Transverse colon (tissue), 3 donors: ENCODE results near the gene HPS1.

Experiments used
- POLR2A ChIP-seq: fragments of 450-650 bp; IDR thresholded peaks from one replicate; pipeline ENCODE4 v1.6.1; 2016; ENCODE audit warnings: antibody characterized with exemption, mild to moderate bottlenecking, moderate library complexity
- TF ChIP-seq, protein P1 (sequence below), 5 experiments: fragments of 200-600 bp in 3 of 5; fragments of 450-650 bp in 2 of 5; sonication (generic) in 3 of 5; IDR thresholded peaks; 1 replicate in 2 of 5; 2 replicates in 3 of 5; pipeline ENCODE4 v1.5.1; 2016 to 2017; ENCODE audit warnings: antibody characterized with exemption in 5 of 5, inconsistent platforms in 3 of 5, mild to moderate bottlenecking in 2 of 5, moderate library complexity in 1 of 5

DNA sequence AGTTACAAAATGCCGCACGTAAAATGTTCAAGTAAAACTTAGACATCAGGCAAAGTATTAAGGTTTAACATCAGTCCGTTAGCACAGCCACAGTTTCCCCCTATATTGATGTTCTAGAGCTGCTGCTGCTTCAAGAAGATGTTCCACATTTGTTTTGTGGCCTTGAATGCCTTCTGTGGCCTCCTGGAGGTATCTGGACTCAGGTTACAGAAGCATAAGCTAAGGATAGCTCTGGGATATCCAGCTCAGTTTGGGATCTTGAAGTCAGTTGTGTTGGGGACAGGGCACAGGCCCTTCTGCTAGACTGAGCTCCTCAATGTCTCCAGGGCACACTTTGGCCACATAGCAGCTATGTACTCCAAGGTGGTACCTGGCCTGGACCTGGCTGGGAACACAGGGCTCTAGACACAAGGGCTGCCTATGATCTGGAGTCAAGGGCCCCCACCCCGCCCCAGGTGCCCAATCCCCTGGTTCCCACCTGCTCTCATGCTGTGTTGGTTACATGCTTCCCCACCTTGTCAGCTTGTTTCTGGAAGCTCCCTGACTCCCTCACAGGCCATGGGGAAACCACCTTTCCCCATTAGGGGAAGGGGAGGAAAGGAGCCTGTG is 36.5 kb downstream of the HPS1 start:
- TF ChIP-seq POLR2A, result no peak
- TF ChIP-seq, protein P1, sequence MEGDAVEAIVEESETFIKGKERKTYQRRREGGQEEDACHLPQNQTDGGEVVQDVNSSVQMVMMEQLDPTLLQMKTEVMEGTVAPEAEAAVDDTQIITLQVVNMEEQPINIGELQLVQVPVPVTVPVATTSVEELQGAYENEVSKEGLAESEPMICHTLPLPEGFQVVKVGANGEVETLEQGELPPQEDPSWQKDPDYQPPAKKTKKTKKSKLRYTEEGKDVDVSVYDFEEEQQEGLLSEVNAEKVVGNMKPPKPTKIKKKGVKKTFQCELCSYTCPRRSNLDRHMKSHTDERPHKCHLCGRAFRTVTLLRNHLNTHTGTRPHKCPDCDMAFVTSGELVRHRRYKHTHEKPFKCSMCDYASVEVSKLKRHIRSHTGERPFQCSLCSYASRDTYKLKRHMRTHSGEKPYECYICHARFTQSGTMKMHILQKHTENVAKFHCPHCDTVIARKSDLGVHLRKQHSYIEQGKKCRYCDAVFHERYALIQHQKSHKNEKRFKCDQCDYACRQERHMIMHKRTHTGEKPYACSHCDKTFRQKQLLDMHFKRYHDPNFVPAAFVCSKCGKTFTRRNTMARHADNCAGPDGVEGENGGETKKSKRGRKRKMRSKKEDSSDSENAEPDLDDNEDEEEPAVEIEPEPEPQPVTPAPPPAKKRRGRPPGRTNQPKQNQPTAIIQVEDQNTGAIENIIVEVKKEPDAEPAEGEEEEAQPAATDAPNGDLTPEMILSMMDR (IDR thresholded peaks at IDR 0.05), result no peak
